ENCODE results near the gene C1orf35. TPM values are rescaled to one million over a fixed set of nuclear protein-coding genes. Genes with fewer than 3 reads are reported as not detected.

C1orf35 gene
- total RNA-seq, 1 donor from 2014 or later, result 6.0 TPM

DNA sequence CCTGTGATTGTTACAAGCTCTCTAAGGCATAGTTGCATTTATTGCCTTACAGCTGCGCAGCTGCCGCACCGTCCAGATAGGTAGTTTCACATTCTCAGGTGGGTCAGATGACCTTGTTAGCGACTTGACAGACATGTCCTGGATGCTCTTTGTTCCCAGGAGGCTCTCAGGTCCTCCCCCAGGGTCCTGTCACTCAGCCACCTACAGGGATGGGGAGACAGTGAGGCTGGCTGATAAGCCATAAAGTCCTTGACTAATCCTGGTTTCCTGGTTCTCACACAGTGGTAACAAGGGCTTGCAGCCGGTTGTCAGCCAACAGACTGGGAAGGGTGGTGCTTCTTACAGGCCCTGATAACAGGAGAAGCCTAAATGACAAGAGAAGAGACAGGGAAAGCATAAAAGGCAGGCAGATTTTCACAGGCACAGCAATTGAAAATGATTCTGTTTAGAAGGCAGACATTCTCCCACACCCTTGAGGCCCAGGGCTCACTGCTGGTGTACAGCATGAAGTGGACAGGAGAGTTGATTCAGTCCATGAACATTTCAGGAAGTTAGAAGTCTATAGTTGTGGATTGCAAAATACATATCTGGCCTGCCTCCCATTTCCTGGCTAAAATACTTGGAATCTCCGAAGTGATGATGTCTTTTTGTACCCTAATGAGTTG, 17.7 kb downstream of the C1orf35 start:
- intact Hi-C loops (cut with DNase I), result loop anchor here (10.0 kb wide), 1 partner anchor 321 kb away; no protein-coding TSS in a partner anchor
- DNase-seq (ENCODE audit: missing footprints), result peak; percentile 65
- no peak for ATAC-seq

DNA sequence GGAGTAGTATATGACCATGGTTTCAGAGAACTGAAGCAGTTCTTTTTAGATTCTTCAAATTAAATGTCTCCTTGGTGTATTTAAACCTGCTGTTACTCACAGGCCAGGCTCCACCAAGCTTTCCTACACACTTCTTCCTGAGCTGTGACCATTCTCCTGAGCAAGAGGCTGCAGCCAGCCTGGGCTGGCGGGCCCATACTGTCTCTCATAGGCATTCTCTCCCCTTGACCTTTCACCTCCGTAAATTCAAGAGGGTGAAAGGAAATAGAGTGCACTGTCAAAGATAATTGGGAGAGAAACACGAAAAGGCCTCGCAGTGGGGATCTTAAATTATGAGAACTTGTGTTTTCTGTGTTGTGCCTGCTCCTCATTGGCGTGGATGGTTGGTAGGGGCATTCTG, 18.3 kb downstream of the C1orf35 start:
- intact Hi-C loops (cut with DNase I), result loop anchor here (10.0 kb wide), 1 partner anchor 320 kb away; no protein-coding TSS in a partner anchor
- no peak for ATAC-seq
- DNase-seq (ENCODE audit: missing footprints), result peak; percentile 50

DNA sequence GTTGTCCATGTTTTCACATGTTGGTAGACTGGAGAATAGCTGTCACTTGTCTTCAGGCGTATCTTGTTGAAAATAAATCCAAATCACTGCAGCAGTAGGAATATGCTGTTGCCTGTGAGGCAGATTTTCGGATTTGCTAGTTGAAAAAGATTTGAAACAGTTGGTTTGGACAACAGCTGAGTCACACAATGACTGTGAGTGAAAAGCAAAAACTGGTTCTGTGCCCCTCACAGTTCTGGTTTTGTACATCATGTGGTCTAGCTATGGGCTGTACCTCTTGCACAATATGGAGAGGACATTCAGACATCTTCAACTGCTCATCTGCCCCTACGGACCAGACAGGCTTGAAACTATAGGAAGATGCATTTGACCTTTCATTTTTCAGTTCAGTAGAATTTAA, 18.8 kb downstream of the C1orf35 start:
- DNase-seq (ENCODE audit: missing footprints), result no peak
- intact Hi-C loops (cut with DNase I), result loop anchor here (10.0 kb wide), 1 partner anchor 320 kb away; no protein-coding TSS in a partner anchor

DNA sequence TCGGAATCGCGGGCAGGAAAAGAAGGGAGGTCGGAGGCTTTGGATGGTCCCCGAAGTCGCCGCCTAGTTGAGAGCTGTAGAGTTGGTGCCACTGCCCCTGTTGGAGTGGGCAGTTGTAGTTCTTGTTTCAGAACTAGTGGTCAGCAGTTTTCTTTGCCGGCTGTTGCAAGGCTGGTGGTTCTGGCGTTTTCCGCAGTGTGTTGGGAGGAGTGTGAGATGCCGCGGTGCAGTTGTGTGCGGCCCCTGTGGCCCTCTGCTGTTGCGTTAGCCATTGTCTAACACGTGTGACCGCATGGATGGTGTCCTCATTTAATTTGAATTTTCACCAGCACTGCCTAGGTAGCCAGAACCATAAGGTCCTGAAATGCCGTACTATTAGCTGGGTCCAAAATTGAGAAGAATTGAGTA, 19.2 kb downstream of the C1orf35 start:
- intact Hi-C loops (cut with DNase I), result loop anchor here (2.0 to 10.0 kb wide), 2 partner anchors 25 to 319 kb away; partner anchors contain the start of gene MRPL55
- DNase-seq (ENCODE audit: missing footprints), result peak; percentile 73
- ATAC-seq, result no peak

More for the DNA sequence above, 18.8 kb downstream of the C1orf35 start:
- ATAC-seq, result no peak

DNA sequence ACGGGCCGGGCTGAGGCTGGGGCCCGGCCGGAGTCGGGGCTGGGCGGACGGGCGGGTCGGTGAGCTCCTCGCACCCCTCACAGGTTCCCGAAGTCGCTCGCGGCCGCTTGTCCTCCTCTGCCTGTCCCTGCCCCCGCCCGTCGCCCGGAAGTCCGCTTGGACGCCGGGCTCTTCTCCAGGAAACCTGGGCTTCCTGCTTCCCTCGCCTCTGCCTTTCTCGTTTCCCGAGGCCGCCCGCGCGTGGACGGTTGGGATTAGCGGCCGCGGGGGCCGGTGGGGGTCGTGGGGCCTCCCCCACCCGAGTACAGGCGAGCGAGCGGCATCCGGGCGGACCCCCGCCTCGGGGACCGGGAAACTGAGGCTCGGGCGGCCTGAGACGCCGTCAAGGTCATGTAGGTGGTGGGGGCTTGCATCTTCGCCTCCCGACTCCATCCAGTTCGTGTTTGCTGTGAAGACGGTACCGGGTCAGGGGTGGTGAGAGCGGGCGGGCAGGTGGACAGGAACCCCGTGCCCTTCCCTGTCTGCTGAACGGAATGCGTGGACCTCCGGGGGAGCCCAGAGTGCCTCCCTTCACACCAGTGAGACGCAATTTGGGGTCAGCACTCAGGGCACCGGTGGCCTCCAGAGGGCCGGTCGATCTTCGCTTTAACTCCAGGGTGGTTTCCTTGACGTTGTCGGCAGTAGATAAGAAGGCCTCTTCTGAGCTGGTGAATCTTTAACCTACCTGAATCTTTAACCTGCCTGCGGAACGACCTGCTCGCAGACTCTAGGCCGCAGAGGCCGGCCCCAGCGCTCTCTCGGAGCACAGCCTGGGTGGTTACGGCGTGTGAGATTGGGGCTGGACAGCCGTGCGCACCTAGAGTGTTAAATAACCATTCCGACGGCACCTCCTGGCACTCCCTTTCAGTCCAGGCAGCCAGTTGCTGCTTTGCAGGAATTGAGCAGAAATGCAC, 19.9 kb downstream of the C1orf35 start:
- no peak for ATAC-seq
- DNase-seq (ENCODE audit: missing footprints), result peak; percentile 73
- intact Hi-C loops (cut with DNase I), result loop anchor here (2.0 to 10.0 kb wide), 2 partner anchors 26 to 318 kb away; partner anchors contain the start of gene MRPL55

DNA sequence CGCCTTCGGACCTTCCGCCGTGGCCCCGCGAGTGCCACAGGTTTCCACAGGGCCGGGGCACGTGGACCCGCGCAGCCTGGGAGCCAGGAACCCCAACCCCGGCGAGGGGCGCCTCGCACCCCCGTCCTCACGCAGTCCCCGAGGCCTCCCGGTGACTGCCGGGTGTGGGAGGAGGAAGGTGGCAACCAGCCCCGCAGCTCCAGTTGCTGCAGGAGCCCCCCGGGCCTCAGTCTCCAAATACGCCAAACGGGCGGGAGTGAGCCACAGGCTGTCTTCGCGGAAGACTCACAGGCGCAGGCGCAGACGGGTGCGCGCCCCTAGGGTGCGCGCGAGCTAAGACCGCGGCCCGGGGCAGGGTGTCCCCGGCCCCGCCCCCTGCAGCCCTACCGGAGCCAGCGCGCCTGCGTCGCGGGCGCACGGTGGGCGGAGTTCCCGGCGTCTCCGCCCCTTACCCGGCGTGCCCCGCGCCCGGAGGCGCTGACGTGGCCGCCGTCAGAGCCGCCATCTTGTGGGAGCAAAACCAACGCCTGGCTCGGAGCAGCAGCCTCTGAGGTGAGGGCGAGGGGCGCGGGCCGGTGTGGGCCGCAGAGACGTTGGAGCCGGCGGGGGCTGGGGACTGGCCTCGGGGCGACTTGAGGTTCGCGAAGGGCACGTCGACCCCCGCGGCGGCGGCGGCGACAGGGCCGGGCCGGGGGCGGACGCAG, 20.8 kb downstream of the C1orf35 start, which contains the start of gene ARF1:
Gene ARF1 (plus strand): TSS at position 495 of the 704 bp plus-strand sequence. CDS start 14,407 bp downstream, outside the sequence.
- ATAC-seq, result peak; percentile 97
- intact Hi-C loops (cut with DNase I), result loop anchor here (2.0 to 10.0 kb wide), 2 partner anchors 26 to 318 kb away; partner anchors contain the start of gene MRPL55
- peak; percentile 97 for DNase-seq (ENCODE audit: missing footprints)

DNA sequence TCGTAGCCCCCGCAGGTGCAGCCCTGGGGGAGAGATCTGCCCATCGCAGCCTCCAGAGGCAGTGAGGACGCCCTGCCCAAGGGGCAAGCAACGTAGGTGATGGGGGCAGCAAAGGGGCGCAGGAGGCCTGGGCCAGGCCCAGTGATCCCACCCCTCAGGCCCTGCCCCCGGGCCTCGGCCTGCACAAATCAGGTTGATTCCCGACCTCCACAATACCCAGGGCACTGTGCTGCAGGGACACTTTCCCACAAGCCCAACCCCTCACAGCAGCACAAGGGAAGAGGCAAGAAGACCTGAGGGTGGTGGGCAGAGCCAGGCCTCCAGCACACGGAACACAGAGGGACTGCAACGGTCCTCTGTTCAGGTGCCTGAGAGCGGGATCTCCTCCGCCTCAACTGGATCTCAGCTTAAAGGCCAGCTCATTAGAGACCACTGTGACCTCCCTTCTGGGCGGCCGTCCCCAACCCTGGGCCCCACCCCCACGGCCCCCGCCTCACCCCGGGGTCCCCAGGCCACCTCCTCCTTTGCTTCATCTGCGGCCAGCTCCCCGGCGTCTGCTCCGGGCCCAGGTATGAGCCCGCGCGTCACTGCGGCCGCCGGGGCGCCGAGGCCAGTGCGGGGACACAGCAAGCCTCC, 21.4 kb downstream of the C1orf35 start:
- intact Hi-C loops (cut with DNase I), result loop anchor here (2.0 to 10.0 kb wide), 2 partner anchors 27 to 317 kb away; partner anchors contain the start of gene MRPL55
- ATAC-seq, result peak; percentile 7
- peak; percentile 37 for DNase-seq (ENCODE audit: missing footprints)

DNA sequence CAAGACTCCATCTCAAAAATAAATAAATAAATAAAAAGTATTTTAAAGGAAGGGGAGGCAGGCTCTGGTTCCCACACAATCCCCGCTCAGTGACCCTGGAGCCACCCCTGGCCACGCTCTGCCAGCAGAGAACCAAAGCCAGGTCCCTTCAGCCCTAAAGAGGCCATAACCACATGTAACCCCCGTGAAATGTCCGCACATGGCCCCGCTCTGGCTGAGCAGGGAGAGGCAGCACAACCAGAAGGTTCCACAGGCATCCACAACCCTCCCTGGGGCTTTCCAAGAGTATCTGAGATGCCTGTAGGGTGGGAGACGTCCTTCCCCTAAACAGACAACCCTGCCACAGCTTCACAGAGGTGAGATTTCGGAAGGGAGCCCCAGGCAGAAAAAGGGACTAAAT, 22.0 kb downstream of the C1orf35 start:
- DNase-seq (ENCODE audit: missing footprints) (peak; percentile 51), ATAC-seq (no peak)
- intact Hi-C loops (cut with DNase I), result loop anchor here (10.0 kb wide), 1 partner anchor 316 kb away; no protein-coding TSS in a partner anchor

DNA sequence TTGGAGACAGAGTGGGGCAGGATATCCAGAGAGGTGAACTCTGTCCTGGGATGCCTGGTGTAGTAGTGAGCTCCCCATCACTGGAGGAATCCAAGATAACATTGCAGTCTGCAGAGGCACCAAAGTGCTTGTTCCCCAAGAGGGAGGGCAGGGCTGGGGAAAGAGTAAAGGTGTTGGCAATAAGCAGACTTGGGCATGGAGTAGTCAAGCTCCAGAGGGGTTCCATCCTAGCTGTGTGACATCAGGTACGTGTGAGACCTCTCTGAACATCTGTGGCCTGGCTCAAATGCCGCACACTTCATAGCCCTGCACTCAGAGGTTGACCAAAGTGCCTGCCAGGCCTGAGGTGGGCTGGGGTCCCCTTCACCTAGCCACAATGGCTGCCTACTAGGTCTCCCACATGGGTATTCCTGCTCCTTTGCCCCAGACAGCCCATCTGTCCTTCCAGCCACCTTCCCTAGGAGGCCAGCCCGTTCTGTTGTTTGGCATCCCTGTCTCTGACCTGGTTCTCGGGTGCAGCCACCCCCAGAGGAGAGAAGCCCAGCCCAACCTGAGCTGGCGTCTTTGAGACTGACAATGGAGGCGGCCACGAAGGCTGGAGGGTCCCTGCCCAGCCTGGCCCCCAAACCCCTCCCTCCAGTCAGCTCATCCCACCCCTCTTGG, 23.4 kb downstream of the C1orf35 start:
- no peak for ATAC-seq
- intact Hi-C loops (cut with DNase I), result loop anchor here (10.0 kb wide), 1 partner anchor 315 kb away; no protein-coding TSS in a partner anchor

DNA sequence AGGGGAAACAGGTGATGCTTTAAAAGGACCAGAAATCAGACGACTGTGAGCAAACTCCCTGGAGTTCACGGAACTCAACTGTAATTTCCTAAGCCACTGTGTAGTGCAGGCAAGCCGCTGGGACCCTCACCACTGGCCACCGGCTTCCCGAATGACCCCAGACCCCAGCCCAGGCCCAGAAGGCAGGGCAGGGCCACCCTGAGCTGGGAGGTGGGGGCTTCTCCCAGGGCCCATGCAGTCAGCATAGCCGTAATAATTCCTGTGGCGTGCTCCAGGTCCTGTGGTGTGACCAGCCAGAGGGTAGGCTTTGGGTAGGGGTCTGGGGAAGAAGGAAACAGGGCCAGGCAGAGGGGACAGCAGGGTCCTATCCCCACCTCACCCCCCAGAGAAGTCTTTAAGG, 24.1 kb downstream of the C1orf35 start:
- intact Hi-C loops (cut with DNase I), result no loop called here
- DNase-seq (ENCODE audit: missing footprints) (no peak), ATAC-seq (no peak)

More for the DNA sequence above, 23.4 kb downstream of the C1orf35 start:
- peak; percentile 48 for DNase-seq (ENCODE audit: missing footprints)

DNA sequence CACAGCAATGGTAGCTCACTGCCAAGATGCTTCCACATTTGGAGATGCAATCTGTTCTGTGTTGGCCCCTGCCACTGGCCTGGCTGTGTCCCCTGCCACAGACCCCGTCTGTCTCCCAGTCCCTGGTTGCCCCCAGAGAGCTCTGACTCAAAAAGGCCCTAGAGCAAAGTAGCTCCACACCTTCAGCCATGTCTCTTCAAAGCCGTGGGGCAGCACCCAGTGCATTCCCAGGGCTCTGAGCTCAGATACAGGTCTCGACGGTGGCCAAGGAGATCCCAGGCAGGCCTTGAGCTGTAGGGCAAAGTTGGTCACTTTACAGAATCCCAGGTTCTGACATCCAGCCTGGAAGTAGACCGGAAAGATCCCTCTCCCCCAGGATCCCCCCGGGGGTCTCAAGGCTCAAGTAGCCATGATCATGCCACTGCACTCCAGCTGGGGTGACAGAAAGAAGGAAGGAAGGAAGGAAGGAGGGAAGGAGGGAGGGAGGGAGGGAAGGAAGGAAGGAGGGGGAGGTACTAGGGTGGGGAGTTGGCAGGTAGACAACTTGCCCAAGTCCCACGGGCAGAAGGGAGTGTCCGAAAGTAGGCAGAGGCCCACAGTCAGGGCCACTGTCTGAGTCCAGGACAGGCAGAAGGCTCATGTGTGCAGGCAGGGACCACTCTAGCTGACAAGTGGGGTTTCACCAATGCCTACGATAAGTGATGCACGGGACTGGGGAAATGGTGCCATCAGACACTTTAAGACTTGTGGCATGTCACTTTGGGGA, 25.4 kb downstream of the C1orf35 start:
- ATAC-seq, result no peak
- DNase-seq (ENCODE audit: missing footprints), result no peak
- intact Hi-C loops (cut with DNase I), result no loop called here

DNA sequence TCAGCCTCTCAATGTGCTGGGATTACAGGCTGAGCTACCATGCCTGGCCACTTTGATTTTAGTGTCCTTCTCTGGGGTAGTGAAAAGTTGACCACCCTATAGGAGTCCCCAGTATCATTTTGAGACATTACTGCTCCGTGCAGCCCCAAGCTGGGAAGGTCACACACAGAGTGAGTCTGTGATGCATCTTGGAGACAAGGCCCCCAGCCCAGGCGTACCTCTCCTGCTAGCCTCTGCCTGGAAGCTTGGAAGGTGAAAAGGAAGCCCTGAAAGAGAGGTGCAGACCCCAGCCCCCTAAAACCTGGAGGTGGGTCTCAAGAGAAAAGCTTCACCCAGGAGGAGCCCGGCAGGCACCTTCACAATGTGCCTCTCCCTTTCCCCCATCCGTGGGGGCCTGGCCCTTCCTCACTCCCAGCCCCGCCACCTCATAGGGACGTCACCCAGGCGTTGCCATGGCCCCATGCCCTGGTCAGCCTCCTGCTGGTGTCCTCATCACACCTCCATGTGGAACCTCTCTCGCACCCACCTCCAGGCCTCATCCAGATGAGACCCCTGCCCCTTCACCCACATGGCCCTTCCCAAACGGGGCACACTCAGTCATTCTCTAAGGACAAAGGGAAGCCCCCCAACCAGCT, 26.2 kb downstream of the C1orf35 start:
- peak; percentile 71 for DNase-seq (ENCODE audit: missing footprints)
- ATAC-seq, result no peak
- intact Hi-C loops (cut with DNase I), result no loop called here

DNA sequence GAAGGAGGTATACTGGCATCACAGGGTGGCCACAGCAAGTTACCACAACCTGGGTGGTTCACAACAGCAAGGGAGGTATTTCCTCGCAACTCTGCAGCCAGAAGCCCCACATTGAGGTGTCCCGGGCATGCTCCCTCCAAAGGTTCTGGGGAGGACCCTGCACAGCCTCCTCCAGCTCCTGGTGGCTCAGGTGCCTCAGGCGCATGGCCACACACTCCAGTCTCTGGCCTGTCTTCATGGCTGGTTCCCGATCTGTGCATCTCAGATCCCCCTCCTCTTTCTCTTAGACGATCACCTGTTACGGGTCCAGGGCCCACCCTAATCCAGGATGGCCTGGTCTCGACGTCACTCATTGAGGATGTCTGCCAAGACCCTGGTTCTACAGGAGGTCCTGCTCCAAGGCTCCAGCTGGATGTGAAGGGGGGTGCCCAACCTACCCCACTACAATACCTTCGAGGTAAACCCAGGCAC, 27.3 kb downstream of the C1orf35 start:
- peak; percentile 56 for DNase-seq (ENCODE audit: missing footprints)
- intact Hi-C loops (cut with DNase I), result no loop called here
- ATAC-seq, result no peak

DNA sequence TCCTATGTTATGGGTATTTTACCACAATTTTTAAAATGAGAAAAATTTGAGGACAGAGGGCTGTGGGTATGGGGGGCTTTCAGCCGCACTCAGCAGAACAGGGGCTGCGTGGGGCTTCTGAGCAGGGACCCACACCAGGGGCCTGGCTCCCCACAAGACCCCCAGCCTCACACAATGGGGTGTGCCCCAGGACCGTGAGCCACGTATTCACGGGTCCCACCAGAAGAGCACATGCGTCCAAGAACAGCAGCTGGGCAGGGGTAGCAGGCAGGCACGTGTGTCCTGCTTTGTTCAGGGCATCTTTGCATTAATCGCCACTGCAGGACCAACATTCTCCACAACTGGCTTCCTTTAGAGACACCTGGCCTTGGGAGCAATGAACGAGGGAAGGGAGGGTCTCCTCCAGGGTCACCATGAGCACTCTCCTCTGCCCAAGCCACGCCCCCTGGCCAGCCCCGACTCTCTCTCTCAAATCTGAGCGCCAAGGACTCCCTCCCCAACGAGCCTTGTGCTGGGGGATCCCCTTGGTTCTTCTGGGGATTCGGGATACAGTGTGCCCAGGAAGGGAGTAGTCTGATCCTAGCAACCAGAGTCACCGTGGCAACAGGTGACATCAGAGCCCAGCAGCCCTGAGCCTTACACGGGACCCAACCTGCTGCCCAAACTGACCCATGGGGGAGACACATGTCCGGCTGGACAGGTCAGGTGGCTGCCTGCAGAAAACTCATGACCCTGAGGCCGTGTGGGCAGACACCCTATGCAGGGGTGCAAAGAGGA, 28.0 kb downstream of the C1orf35 start:
- intact Hi-C loops (cut with DNase I), result no loop called here
- ATAC-seq, result no peak
- DNase-seq (ENCODE audit: missing footprints), result peak; percentile 55

DNA sequence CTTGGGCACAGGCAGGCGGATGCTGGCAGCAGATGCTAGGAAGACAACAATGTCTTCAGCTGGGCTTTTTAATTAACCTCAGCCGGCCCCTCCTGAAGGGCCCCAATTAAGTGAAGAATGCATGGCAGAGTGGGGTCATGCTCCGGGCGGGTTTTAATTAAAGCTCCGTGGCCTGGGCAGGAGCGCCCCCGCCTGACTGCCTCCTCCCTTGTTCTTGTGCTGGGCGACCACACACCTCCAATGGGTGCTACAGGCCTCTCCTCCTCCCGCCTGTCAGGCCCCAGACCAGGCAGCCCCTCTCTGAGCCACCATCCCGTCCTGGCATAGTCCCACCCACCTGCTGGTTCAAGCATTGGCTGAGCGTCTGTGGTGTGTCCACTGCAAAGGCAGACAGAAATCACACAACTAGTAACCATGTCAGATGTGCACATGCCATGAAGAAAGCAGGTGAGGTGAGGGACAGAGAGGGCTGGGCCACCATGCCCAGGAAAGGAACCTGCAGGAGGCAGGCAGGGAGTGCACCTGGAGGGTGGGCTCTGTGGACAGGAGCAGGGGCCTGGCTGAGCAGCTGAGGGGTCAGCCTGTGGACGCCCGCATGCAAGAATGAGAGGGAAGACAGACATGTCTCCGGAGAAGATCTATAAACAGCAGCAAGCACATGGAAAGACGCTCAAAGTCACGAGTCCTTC, 29.1 kb downstream of the C1orf35 start:
- DNase-seq (ENCODE audit: missing footprints) (no peak), ATAC-seq (no peak)
- intact Hi-C loops (cut with DNase I), result no loop called here

All from Right ventricle myocardium inferior (tissue), 1 donor.